ENCODE data around the gene ROBO1. TPM values are rescaled to one million over a fixed set of nuclear protein-coding genes. Genes with fewer than 3 reads are reported as not detected.

Gene ROBO1
- polyA plus RNA-seq, 1 donor: 16.2 TPM

GRCh38 chr3:79111375-79112052, 656.3 kb downstream of the ROBO1 start:
- no peak overlapping the region for H3K27ac ChIP-seq (ENCODE audit: low read length)
- no peak overlapping the region for H3K4me3 ChIP-seq (ENCODE audit: low read length)
- 60% methylated on average over 1 of the region's 3 CpGs for WGBS (ENCODE audit: insufficient coverage, low lambda C conversion rate)
- no peaks in the 10 kb centered on the region for H3K9me3 ChIP-seq (ENCODE audit: control insufficient read depth, low read depth, low read length)
- H3K36me3 ChIP-seq (ENCODE audit: control insufficient read depth, insufficient read depth, low read length): no peaks in the 10 kb centered on the region
- H3K27me3 ChIP-seq (ENCODE audit: control insufficient read depth, insufficient read depth, low read length): no peaks in the 10 kb centered on the region
- DNase-seq: no peak
- H3K4me1 ChIP-seq (ENCODE audit: control insufficient read depth, insufficient read depth, low read length): no peaks in the 10 kb centered on the region

DNA sequence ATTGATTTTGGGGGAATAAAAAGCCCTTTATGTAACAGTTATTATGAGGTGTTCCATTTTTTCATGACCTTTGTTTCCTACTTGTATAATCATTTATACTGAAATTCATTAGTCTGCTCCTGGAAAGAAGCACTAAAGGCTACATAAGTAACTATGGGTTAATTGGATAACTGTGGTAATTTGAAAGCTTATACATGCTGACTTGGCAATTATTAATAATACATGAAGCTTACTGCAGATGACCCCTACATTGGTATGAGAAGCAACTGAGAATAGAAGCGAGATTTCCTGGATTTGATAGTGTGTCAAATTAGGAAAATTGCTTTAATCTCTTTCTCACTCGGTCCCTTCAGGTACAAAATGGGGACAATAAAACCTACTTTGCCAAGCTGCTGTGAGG, 658.0 kb downstream of the ROBO1 start:
- no peak for DNase-seq
- no peaks in the 10 kb centered on the region for H3K9me3 ChIP-seq (ENCODE audit: control insufficient read depth, low read depth, low read length)
- no peak overlapping the region for H3K27ac ChIP-seq (ENCODE audit: low read length)
- H3K4me1 ChIP-seq (ENCODE audit: control insufficient read depth, insufficient read depth, low read length): no peaks in the 10 kb centered on the region
- 100% methylated on average over 1 of the region's 2 CpGs for WGBS (ENCODE audit: insufficient coverage, low lambda C conversion rate)
- H3K27me3 ChIP-seq (ENCODE audit: control insufficient read depth, insufficient read depth, low read length): no peaks in the 10 kb centered on the region
- H3K36me3 ChIP-seq (ENCODE audit: control insufficient read depth, insufficient read depth, low read length): no peaks in the 10 kb centered on the region
- no peak overlapping the region for H3K4me3 ChIP-seq (ENCODE audit: low read length)

DNA sequence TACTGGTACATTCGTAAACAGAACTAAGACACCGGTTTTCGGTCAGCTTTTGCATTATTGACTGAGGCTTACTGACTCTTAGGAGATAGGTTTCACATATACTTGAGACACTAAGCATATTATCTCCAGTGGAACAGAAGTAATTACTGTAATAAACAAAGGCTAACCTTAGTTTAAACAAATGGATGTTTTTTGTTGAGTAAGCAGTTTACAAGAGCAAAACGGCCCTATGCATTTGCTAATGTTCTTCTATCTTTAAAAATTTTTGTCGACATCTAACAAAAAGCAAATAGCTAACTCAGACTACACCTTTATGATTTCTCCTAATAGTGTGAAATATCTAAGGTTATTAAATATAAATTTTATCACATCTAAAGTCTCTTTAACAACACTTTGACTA, 664.5 kb downstream of the ROBO1 start:
- H3K36me3 ChIP-seq (ENCODE audit: control insufficient read depth, insufficient read depth, low read length): no peaks in the 10 kb centered on the region
- WGBS (ENCODE audit: insufficient coverage, low lambda C conversion rate): 76% methylated on average over 2 of the region's 5 CpGs
- H3K4me3 ChIP-seq (ENCODE audit: low read length): no peak overlapping the region
- no peaks in the 10 kb centered on the region for H3K27me3 ChIP-seq (ENCODE audit: control insufficient read depth, insufficient read depth, low read length)
- no peaks in the 10 kb centered on the region for H3K9me3 ChIP-seq (ENCODE audit: control insufficient read depth, low read depth, low read length)
- no peak for DNase-seq
- H3K4me1 ChIP-seq (ENCODE audit: control insufficient read depth, insufficient read depth, low read length): no peaks in the 10 kb centered on the region
- H3K27ac ChIP-seq (ENCODE audit: low read length): no peak overlapping the region

- WGBS (ENCODE audit: insufficient coverage, low lambda C conversion rate): 22% methylated on average over 1 of the region's 1 CpG
- no peak overlapping the region for H3K4me3 ChIP-seq (ENCODE audit: low read length)
- no peaks in the 10 kb centered on the region for H3K36me3 ChIP-seq (ENCODE audit: control insufficient read depth, insufficient read depth, low read length)
- H3K9me3 ChIP-seq (ENCODE audit: control insufficient read depth, low read depth, low read length): no peaks in the 10 kb centered on the region
- no peaks in the 10 kb centered on the region for H3K27me3 ChIP-seq (ENCODE audit: control insufficient read depth, insufficient read depth, low read length)
- no peaks in the 10 kb centered on the region for H3K4me1 ChIP-seq (ENCODE audit: control insufficient read depth, insufficient read depth, low read length)
- no peak for DNase-seq
- no peak overlapping the region for H3K27ac ChIP-seq (ENCODE audit: low read length)
Observed at GRCh38 chr3:79097964-79098660, 669.7 kb downstream of the ROBO1 start.

- Histone ChIP-seq H3K36me3 (ENCODE audit: control insufficient read depth, insufficient read depth, low read length) (no peaks in the 10 kb centered on the region), H3K27ac (ENCODE audit: low read length) (no peak overlapping the region), H3K27me3 (ENCODE audit: control insufficient read depth, insufficient read depth, low read length) (no peaks in the 10 kb centered on the region), H3K4me3 (ENCODE audit: low read length) (no peak overlapping the region), H3K4me1 (ENCODE audit: control insufficient read depth, insufficient read depth, low read length) (no peaks in the 10 kb centered on the region), H3K9me3 (ENCODE audit: control insufficient read depth, low read depth, low read length) (no peaks in the 10 kb centered on the region)
- DNase-seq: no peak
Observed at GRCh38 chr3:79094654-79095053, 673.1 kb downstream of the ROBO1 start.

GRCh38 chr3:79086514-79086913, 681.3 kb downstream of the ROBO1 start:
- H3K36me3 ChIP-seq (ENCODE audit: control insufficient read depth, insufficient read depth, low read length): no peaks in the 10 kb centered on the region
- no peak overlapping the region for H3K4me3 ChIP-seq (ENCODE audit: low read length)
- peak; percentile 8 to 13 for DNase-seq
- H3K27me3 ChIP-seq (ENCODE audit: control insufficient read depth, insufficient read depth, low read length): no peaks in the 10 kb centered on the region
- 20% methylated on average over 1 of the region's 6 CpGs for WGBS (ENCODE audit: insufficient coverage, low lambda C conversion rate)
- no peaks in the 10 kb centered on the region for H3K4me1 ChIP-seq (ENCODE audit: control insufficient read depth, insufficient read depth, low read length)
- no peaks in the 10 kb centered on the region for H3K9me3 ChIP-seq (ENCODE audit: control insufficient read depth, low read depth, low read length)
- H3K27ac ChIP-seq (ENCODE audit: low read length): no peak overlapping the region

DNA sequence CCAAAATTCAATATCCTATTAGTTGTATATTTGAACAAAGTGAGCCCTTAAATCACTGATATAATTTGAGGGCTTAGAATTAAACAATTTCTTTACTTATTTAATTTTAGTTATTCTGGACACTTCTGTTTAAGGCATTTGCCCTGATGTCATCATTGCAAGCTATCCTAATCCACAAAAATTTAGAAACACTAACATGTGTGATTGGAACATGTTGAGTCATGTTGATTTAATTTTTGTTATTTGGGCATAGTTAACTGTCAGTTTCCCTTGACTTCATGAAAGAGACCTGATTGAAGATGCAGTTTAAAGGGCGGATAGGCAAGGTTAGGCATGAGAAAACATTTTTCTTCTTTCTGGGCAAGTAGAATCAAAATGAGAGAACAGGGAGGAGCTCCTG, 682.6 kb downstream of the ROBO1 start:
- H3K27ac ChIP-seq (ENCODE audit: low read length): no peak overlapping the region
- H3K27me3 ChIP-seq (ENCODE audit: control insufficient read depth, insufficient read depth, low read length): no peaks in the 10 kb centered on the region
- H3K36me3 ChIP-seq (ENCODE audit: control insufficient read depth, insufficient read depth, low read length): no peaks in the 10 kb centered on the region
- H3K4me3 ChIP-seq (ENCODE audit: low read length): no peak overlapping the region
- no peaks in the 10 kb centered on the region for H3K4me1 ChIP-seq (ENCODE audit: control insufficient read depth, insufficient read depth, low read length)
- no peak for DNase-seq
- H3K9me3 ChIP-seq (ENCODE audit: control insufficient read depth, low read depth, low read length): no peaks in the 10 kb centered on the region
- 86% methylated on average over 1 of the region's 1 CpG for WGBS (ENCODE audit: insufficient coverage, low lambda C conversion rate)

- DNase-seq: no peak
- no peak overlapping the region for H3K4me3 ChIP-seq (ENCODE audit: low read length)
- no peaks in the 10 kb centered on the region for H3K27me3 ChIP-seq (ENCODE audit: control insufficient read depth, insufficient read depth, low read length)
- no peak overlapping the region for H3K27ac ChIP-seq (ENCODE audit: low read length)
- no peaks in the 10 kb centered on the region for H3K4me1 ChIP-seq (ENCODE audit: control insufficient read depth, insufficient read depth, low read length)
- H3K36me3 ChIP-seq (ENCODE audit: control insufficient read depth, insufficient read depth, low read length): no peaks in the 10 kb centered on the region
- H3K9me3 ChIP-seq (ENCODE audit: control insufficient read depth, low read depth, low read length): no peaks in the 10 kb centered on the region
- WGBS (ENCODE audit: insufficient coverage, low lambda C conversion rate): no CpG with 5 or more reads among the region's 5 CpGs
Observed at GRCh38 chr3:79081335-79081734, 686.5 kb downstream of the ROBO1 start.

- Histone ChIP-seq H3K27ac (ENCODE audit: low read length) (no peak overlapping the region), H3K27me3 (ENCODE audit: control insufficient read depth, insufficient read depth, low read length) (no peaks in the 10 kb centered on the region), H3K36me3 (ENCODE audit: control insufficient read depth, insufficient read depth, low read length) (no peaks in the 10 kb centered on the region), H3K9me3 (ENCODE audit: control insufficient read depth, low read depth, low read length) (no peaks in the 10 kb centered on the region), H3K4me3 (ENCODE audit: low read length) (no peak overlapping the region), H3K4me1 (ENCODE audit: control insufficient read depth, insufficient read depth, low read length) (no peaks in the 10 kb centered on the region)
- no peak for DNase-seq
- WGBS (ENCODE audit: insufficient coverage, low lambda C conversion rate): no CpG with 5 or more reads among the region's 1 CpG
Observed at GRCh38 chr3:79074558-79074957, 693.2 kb downstream of the ROBO1 start.

DNA sequence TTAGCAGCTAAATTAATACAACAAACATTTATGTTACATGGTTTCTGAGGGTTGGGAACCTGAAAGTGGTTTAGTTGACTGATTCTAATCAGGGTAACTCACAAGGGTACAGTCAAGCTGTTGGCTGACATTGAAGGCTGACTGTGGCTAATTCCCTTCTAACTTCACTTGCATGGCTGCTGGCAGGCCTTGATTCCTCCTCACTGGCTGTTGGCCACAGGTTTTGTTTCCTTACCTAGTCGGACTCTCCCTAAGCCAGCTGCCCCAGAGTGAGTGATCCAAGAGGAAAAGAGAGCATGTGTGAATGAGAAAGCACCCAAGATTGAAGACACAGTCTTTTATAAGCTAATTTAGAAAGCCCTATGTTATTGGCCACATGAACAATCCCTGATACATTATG, 700.1 kb downstream of the ROBO1 start:
- Histone ChIP-seq H3K36me3 (ENCODE audit: control insufficient read depth, insufficient read depth, low read length) (no peaks in the 10 kb centered on the region), H3K27me3 (ENCODE audit: control insufficient read depth, insufficient read depth, low read length) (no peaks in the 10 kb centered on the region), H3K4me3 (ENCODE audit: low read length) (no peak overlapping the region), H3K9me3 (ENCODE audit: control insufficient read depth, low read depth, low read length) (no peaks in the 10 kb centered on the region), H3K4me1 (ENCODE audit: control insufficient read depth, insufficient read depth, low read length) (no peaks in the 10 kb centered on the region), H3K27ac (ENCODE audit: low read length) (no peak overlapping the region)
- no peak for DNase-seq
- WGBS (ENCODE audit: insufficient coverage, low lambda C conversion rate): no CpG with 5 or more reads among the region's 1 CpG

DNA sequence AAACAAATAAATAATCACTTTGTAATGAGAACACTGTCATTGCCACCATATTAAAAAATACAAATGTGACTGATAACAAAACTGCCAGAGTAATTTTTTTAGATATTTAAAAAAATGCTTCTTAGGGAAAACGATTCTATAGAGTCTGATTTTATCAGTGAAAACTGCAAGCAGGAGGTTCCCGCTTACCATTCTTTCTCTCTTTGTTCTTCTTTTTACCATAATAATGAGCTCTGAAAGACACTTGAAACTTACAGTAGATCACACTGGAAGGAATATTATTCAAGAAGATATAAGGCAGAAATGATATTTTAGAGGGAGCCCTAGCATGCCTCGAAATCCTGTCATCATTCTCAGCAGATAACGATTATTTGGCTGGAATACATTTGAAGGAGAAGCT, 701.3 kb downstream of the ROBO1 start:
- WGBS (ENCODE audit: insufficient coverage, low lambda C conversion rate): 90% methylated on average over 2 of the region's 4 CpGs
- H3K9me3 ChIP-seq (ENCODE audit: control insufficient read depth, low read depth, low read length): no peaks in the 10 kb centered on the region
- no peak overlapping the region for H3K27ac ChIP-seq (ENCODE audit: low read length)
- no peaks in the 10 kb centered on the region for H3K27me3 ChIP-seq (ENCODE audit: control insufficient read depth, insufficient read depth, low read length)
- no peak for DNase-seq
- no peaks in the 10 kb centered on the region for H3K4me1 ChIP-seq (ENCODE audit: control insufficient read depth, insufficient read depth, low read length)
- no peaks in the 10 kb centered on the region for H3K36me3 ChIP-seq (ENCODE audit: control insufficient read depth, insufficient read depth, low read length)
- no peak overlapping the region for H3K4me3 ChIP-seq (ENCODE audit: low read length)
